Immature natural killer cell (primary cell): Measurements from ENCODE around the gene UBE2Q2. TPM values are rescaled to one million over a fixed set of nuclear protein-coding genes. Genes with fewer than 3 reads are reported as not detected.
A peak's percentile ranks its signal among the peaks of the same experiment; 100 is the strongest.
"Not testable (repeated sequence)": the region's sequence is repeated elsewhere in the genome, so short reads cannot be mapped to it uniquely, and the experiment has no call there.

Source experiments
- DNase-seq, 3 donors: peaks; one replicate each; pipeline ENCODE4 v3.0.0; 2022; ENCODE audit warnings: mixed read lengths in 1 of 3
- H3K27ac Mint-ChIP-seq, 6 donors: one replicate each; pipeline ENCODE4 v1.8.0; 2020; ENCODE audit warnings: mixed read lengths in 6 of 6, mild to moderate bottlenecking in 5 of 6, inconsistent platforms in 4 of 6, moderate library complexity in 3 of 6
- H3K27me3 Mint-ChIP-seq, 3 donors: one replicate each; pipeline ENCODE4 v1.8.0; 2020 to 2021; ENCODE audit warnings: low read depth in 3 of 3, mild to moderate bottlenecking in 3 of 3, mixed read lengths in 3 of 3, moderate library complexity in 3 of 3, inconsistent platforms in 1 of 3
- H3K36me3 Mint-ChIP-seq, 3 donors: one replicate each; pipeline ENCODE4 v1.8.0; 2020; ENCODE audit warnings: mixed read lengths in 3 of 3, inconsistent platforms in 2 of 3, mild to moderate bottlenecking in 2 of 3
- H3K4me1 Mint-ChIP-seq, 2 donors: one replicate each; pipeline ENCODE4 v1.8.0; 2020; ENCODE audit warnings: inconsistent platforms in 2 of 2, mild to moderate bottlenecking in 2 of 2, mixed read lengths in 2 of 2, moderate library complexity in 1 of 2
- H3K4me3 Mint-ChIP-seq, 5 donors: one replicate each; pipeline ENCODE4 v1.8.0; 2020; ENCODE audit warnings: mild to moderate bottlenecking in 5 of 5, mixed read lengths in 5 of 5, inconsistent platforms in 3 of 5, moderate library complexity in 3 of 5
- H3K9me3 Mint-ChIP-seq, 6 donors: one replicate each; pipeline ENCODE4 v1.8.0; 2020; ENCODE audit warnings: mild to moderate bottlenecking in 6 of 6, mixed read lengths in 6 of 6, inconsistent platforms in 4 of 6, moderate library complexity in 3 of 6
- polyA plus RNA-seq, 3 donors: library from polyadenylated mRNA; unstranded; fragments of 300-500 nt; fragmentation: Illumina TruSeq; gene quantifications; one replicate each; pipeline ENCODE4 v1.2.3, GENCODE V29; 2021

Gene UBE2Q2
- polyA plus RNA-seq, 3 donors from 2014 or later: 38.9 to 55.7 (median 52.1) TPM

DNA sequence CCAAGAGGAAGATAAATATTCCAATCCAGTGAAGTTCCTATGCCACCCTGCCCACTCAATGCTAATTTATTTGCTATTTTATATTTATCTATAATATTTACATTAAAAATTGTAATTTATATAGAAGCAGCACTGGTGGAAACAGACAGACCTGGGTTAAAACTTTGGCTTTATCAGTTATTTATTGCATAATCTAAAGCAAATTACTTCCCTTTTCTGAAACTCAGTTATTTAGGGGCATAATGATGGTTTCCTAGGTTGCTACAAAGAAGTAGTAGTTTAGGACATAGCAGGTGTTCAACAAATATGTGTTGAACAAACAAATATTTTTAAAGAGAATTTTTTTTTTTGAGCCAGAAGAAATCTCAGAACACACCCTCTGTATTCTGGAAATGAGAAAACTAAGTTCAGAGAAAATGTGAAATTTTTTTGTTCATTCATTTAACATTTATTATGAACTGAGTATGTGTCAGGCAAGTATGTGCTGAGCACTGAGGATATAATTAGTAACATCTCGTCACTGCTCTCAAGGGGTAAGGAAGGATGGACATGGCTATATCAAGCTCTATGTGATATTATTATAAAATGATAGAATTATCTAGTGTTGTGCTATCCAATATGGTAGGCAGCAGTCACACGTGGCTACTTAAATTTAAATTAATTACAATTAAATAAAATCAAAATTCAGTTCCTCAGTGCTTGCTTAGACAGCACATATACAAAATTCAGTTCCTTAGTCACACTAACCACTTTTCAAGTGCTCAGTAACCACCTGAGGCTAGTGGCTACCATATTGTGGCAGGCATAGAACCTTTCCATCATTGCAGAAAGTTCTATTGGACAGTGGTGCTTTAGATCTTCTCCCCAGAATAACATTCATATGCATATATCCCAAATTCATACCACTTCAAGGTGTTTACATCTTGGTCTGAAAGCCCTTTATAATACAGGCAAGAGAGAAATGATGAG is 7.0 kb upstream of the UBE2Q2 start:
- Mint-ChIP-seq H3K27ac (peak overlapping the region in 3 of 6 donors; percentile 24 to 59 (median 24)), H3K4me1 (peaks cover 5 to 6% of the 10 kb centered on the region in 2 donors), H3K4me3 (no peak overlapping the region), H3K9me3 (no peaks in the 10 kb centered on the region), H3K27me3 (peaks cover 0 to 3% (median 0%) of the 10 kb centered on the region in 3 donors), H3K36me3 (no peaks in the 10 kb centered on the region)
- DNase-seq: no peak

- Mint-ChIP-seq H3K9me3 (no peaks in the 10 kb centered on the region), H3K4me1 (peaks cover 5 to 13% of the 10 kb centered on the region in 2 donors), H3K27me3 (peaks cover 0 to 3% (median 0%) of the 10 kb centered on the region in 3 donors), H3K27ac (no peak overlapping the region), H3K4me3 (no peak overlapping the region), H3K36me3 (no peaks in the 10 kb centered on the region)
- DNase-seq: peak; percentile 76 to 78 (median 78)
Observed at GRCh38 chr15:75836959-75837334, 6.3 kb upstream of the UBE2Q2 start.

DNA sequence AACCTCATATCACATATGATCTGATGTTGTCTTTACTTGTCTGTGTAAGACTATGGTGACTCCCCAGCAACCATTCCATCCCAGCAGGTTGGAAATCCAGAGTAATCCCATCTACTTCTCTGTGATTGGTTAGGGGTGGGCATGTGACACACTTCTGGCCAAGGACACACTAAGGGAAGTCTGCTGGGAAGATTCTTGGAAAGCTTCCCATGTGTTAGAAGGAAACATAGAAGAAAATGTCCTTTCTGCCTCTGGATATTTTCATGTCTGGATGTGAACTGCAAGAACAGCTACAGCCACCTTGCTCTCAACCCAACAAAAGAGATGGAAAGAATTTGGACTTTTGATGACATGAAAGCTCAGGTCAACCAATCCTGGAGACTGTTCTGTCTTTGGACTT is 2.6 kb upstream of the UBE2Q2 start:
- Mint-ChIP-seq H3K27ac (peak overlapping the region in 2 of 6 donors; percentile 7), H3K4me3 (no peak overlapping the region), H3K36me3 (peaks cover 0 to 4% (median 0%) of the 10 kb centered on the region in 3 donors), H3K9me3 (no peaks in the 10 kb centered on the region), H3K27me3 (peaks cover 0 to 9% (median 8%) of the 10 kb centered on the region in 3 donors), H3K4me1 (peaks cover 24 to 33% of the 10 kb centered on the region in 2 donors)
- DNase-seq: no peak

GRCh38 chr15:75841626-75842025 is 1.6 kb upstream of the UBE2Q2 start:
- Mint-ChIP-seq H3K9me3 (no peaks in the 10 kb centered on the region), H3K27me3 (peaks cover 0 to 9% (median 8%) of the 10 kb centered on the region in 3 donors), H3K36me3 (peaks cover 0 to 4% (median 0%) of the 10 kb centered on the region in 3 donors), H3K4me3 (peak overlapping the region in 4 of 5 donors; percentile 21 to 60 (median 28)), H3K4me1 (peaks cover 30 to 41% of the 10 kb centered on the region in 2 donors), H3K27ac (peak overlapping the region in 5 of 6 donors; percentile 7 to 85 (median 26))
- DNase-seq: no peak

DNA sequence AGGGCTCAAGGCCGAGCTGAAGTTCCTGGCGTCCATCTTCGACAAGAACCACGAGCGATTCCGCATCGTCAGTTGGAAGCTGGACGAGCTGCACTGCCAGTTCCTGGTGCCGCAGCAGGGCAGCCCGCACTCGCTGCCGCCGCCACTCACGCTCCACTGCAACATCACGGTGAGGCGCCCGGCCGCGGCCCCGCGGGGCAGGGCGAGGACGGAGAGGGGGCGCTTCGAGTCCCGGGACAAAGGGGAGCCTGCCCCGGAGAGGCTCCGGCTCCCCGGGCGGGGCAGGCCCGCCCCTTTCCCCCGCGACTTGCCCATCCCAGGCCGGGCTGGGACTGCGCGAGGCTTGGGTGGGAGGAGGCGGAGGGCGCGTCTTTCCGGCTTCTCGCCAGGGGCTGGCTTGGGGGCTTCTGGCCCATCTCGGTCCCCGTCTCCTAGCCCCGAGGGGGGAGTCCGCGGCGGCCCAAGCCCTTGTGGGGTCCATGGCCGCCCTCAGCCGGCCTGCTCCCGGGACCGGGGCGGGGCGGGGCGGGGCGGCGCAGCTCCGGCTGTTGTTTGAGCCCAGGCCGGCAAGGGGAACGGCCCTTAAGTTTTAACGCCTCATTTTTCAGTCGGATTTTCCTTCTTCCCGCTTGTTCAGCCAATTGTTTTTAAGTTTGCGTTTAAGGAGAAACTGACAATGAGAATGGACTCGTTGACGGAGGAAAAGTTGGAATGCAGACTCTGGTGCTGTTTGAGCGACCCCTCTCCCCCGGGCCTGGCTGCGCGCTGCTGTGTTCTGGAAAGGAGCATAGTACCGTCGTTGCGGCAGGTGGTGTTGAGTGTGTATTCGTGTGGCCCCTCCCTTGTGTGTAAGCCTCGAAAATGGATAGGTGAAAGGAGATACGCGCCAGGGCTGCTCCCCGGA is 683 bp downstream of the UBE2Q2 start:
- Mint-ChIP-seq H3K4me3 (peak overlapping the region; percentile 93 to 98 (median 97)), H3K4me1 (peaks cover 42 to 64% of the 10 kb centered on the region in 2 donors)
- DNase-seq: peak; percentile 23 to 26 (median 24)

GRCh38 chr15:75844629-75845335 is 1.5 kb downstream of the UBE2Q2 start:
- Mint-ChIP-seq H3K27me3 (peaks cover 0 to 9% (median 8%) of the 10 kb centered on the region in 3 donors), H3K36me3 (peaks cover 0 to 4% (median 3%) of the 10 kb centered on the region in 3 donors), H3K9me3 (no peaks in the 10 kb centered on the region), H3K4me1 (peaks cover 46 to 72% of the 10 kb centered on the region in 2 donors), H3K4me3 (peak overlapping the region; percentile 93 to 98 (median 97)), H3K27ac (peak overlapping the region; percentile 82 to 96 (median 92))
- DNase-seq: peak in 1 of 3 donors; percentile 8

More for the DNA sequence above, 683 bp downstream of the UBE2Q2 start:
- peaks cover 0 to 9% (median 8%) of the 10 kb centered on the region in 3 donors for H3K27me3 Mint-ChIP-seq
- peaks cover 0 to 4% (median 3%) of the 10 kb centered on the region in 3 donors for H3K36me3 Mint-ChIP-seq
- peak overlapping the region; percentile 82 to 96 (median 92) for H3K27ac Mint-ChIP-seq
- no peaks in the 10 kb centered on the region for H3K9me3 Mint-ChIP-seq

DNA sequence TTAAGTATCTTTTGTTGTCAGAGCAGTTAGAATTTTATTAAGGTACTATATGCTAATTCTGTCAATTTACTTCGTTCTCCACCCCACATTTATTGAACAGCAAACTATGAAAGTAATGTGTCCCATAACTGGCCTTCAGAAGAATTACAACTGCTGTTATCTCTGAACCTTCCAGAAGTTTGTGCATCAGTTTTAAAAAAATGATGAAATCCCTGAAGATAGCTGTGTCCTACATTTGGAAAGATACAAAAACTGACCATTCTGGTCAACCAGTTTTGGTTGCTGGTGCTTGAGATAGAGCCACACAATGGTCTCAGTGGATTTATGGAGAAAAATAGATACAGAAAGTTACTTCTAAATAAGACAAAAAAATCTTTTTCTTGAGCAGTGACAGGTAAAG is 5.9 kb downstream of the UBE2Q2 start:
- DNase-seq: no peak
- Mint-ChIP-seq H3K27me3 (peaks cover 0 to 9% (median 3%) of the 10 kb centered on the region in 3 donors), H3K36me3 (peaks cover 0 to 9% (median 4%) of the 10 kb centered on the region in 3 donors), H3K9me3 (no peaks in the 10 kb centered on the region), H3K4me3 (no peak overlapping the region), H3K4me1 (peaks cover 58 to 92% of the 10 kb centered on the region in 2 donors), H3K27ac (peak overlapping the region in 1 of 6 donors; percentile 9)

DNA sequence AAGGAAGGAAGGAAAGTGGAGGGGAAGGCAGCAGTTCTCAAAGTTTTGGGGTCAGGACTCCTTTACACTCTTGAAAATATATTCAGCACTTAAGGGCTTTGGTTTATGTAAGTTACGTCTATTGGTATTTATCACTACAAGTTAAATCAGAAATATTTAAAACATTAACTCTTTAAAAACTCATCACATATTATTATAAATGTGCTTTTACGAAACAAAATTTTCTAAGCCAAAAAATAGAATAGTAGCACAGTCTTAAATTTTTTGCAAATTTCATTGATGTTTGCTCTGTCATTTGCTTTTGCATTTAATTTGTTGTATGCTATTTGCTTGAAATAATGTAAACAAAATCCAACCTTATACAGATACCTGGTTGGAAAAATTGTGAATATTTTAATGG is 7.5 kb downstream of the UBE2Q2 start:
- Mint-ChIP-seq H3K27me3 (peaks cover 0 to 5% (median 0%) of the 10 kb centered on the region in 3 donors), H3K27ac (no peak overlapping the region), H3K36me3 (peaks cover 0 to 13% (median 0%) of the 10 kb centered on the region in 3 donors)

DNA sequence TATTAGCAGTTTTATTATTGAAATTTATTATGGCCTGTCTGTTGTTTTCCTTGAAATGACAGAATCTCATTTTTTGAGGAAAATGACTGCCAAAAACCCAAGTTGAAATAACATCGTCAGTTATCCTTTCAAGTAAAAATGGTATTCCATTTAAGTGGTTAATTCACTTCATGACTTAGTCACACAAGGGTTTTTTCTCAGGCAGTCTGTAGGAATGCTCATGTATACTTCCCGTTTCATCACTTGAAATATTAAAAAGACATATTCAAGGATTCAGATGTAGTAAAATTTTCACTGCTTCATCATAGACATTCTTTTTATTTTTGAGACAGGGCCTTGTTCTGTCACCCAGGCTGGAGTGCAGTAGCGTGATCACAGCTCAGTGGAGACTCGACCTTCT is 8.3 kb downstream of the UBE2Q2 start:
- H3K27ac Mint-ChIP-seq, H3K4me3 Mint-ChIP-seq: not testable (repeated sequence)
- H3K4me1 Mint-ChIP-seq: peaks cover 37 to 71% of the 10 kb centered on the region in 2 donors

More for the DNA sequence above, 7.5 kb downstream of the UBE2Q2 start:
- H3K4me1 Mint-ChIP-seq: peaks cover 43 to 80% of the 10 kb centered on the region in 2 donors
- H3K9me3 Mint-ChIP-seq: no peaks in the 10 kb centered on the region
- DNase-seq: no peak
- H3K4me3 Mint-ChIP-seq: no peak overlapping the region

DNA sequence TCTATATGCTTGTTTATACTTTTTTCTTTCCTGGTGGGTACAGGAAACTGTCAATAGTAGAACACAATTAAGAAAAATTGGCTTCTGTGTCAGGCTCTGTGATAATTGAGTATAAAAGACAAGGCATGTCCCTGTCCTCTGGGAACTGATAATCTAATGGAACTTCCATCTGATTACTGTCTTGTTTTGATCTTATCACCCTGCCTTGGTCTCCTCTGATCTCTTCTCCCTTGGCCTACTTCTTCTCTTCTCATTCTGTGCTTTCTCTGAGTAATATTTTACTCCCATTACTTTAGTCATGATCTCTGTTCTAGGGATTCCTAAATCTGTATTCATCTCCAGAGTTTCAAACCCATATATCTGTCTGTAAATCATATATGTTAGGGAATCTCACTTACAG is 14.6 kb downstream of the UBE2Q2 start:
- peaks cover 0 to 16% (median 4%) of the 10 kb centered on the region in 3 donors for H3K36me3 Mint-ChIP-seq
- no peaks in the 10 kb centered on the region for H3K9me3 Mint-ChIP-seq
- H3K27ac Mint-ChIP-seq: peak overlapping the region in 2 of 6 donors; percentile 5 to 7
- H3K27me3 Mint-ChIP-seq: peaks cover 0 to 2% (median 0%) of the 10 kb centered on the region in 3 donors
- DNase-seq: no peak
- no peak overlapping the region for H3K4me3 Mint-ChIP-seq
- H3K4me1 Mint-ChIP-seq: peaks cover 18 to 66% of the 10 kb centered on the region in 2 donors

More for the DNA sequence above, 8.3 kb downstream of the UBE2Q2 start:
- not testable (repeated sequence) for H3K27me3 Mint-ChIP-seq, DNase-seq, H3K9me3 Mint-ChIP-seq
- peaks cover 0 to 15% (median 0%) of the 10 kb centered on the region in 3 donors for H3K36me3 Mint-ChIP-seq

DNA sequence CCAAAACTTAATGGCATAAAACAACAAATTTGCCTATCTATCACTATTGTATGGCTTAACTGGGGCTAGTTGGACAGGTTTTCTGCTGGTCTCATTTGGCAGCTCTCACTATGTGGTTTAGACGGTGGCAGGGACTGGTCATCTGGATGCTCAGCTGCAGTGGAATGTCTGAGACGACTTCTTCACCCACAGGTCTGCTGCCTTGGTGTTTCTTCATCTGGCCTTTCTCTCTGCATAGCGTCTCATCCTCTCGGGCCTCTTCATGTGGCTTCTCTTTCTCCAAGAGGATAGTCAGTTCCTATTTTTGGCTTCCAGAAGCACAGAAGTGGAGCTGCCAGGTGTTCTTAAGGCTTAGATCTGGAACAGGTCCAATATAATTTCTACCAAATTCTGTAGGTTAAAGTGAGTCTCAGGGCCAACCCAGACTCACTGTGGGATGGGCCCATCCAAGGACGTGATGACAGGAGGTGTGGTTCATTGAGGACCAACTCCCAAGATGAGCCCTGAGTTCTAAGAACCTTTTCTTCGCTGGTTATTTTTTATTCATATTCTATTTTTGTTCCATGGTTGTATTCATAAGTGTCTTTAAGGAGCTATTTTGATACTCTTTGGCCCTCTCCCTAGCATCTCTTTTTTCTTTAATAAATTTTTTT is 18.6 kb downstream of the UBE2Q2 start:
- no peak for DNase-seq
- Mint-ChIP-seq H3K36me3 (peaks cover 8 to 15% (median 9%) of the 10 kb centered on the region in 3 donors), H3K27ac (no peak overlapping the region), H3K9me3 (no peaks in the 10 kb centered on the region), H3K4me3 (no peak overlapping the region), H3K27me3 (peaks cover 0 to 4% (median 2%) of the 10 kb centered on the region in 3 donors), H3K4me1 (peaks cover 20 to 90% of the 10 kb centered on the region in 2 donors)

GRCh38 chr15:75862796-75863195 is 19.5 kb downstream of the UBE2Q2 start:
- H3K4me1 Mint-ChIP-seq: peaks cover 26 to 92% of the 10 kb centered on the region in 2 donors
- H3K27me3 Mint-ChIP-seq: peaks cover 0 to 4% (median 2%) of the 10 kb centered on the region in 3 donors
- DNase-seq: no peak
- no peaks in the 10 kb centered on the region for H3K9me3 Mint-ChIP-seq
- peaks cover 8 to 15% (median 9%) of the 10 kb centered on the region in 3 donors for H3K36me3 Mint-ChIP-seq
- peak overlapping the region in 1 of 6 donors; percentile 22 for H3K27ac Mint-ChIP-seq
- no peak overlapping the region for H3K4me3 Mint-ChIP-seq
